IMR-90 (cell line): ENCODE measurements around the gene ATG10. TPM values are rescaled to one million over a fixed set of nuclear protein-coding genes. Genes with fewer than 3 reads are reported as not detected.

Source experiments
- ATAC-seq: fragments of 200-7000 bp; cut with Tn5 transposase; 2 replicates; pipeline ENCODE4 v1.9.1; 2020; ENCODE audit warnings: low read depth, mild to moderate bottlenecking, moderate library complexity
- BruUV-seq: library from RNA; stranded (reverse); fragments of 400-500 nt; replicated peaks from 2 replicates; lab custom pipeline; 2021; lab: Mats Ljungman, UMichigan
- CTCF ChIA-PET: fragments of 300-600 bp; formaldehyde crosslinking; extraction: SDS; loops from one replicate; lab custom pipeline; 2021; ENCODE audit warnings: antibody characterized with exemption; lab: Yijun Ruan, JAX
- POLR2A ChIA-PET: fragments of 300-600 bp; sonication (Branson Sonifier 250); formaldehyde crosslinking; loops from one replicate; lab custom pipeline; 2022; ENCODE audit warnings: antibody characterized with exemption; ENCODE audit not compliant: unreplicated experiment; lab: Charles Lee
- DNase-seq: peaks from one replicate; pipeline ENCODE4 v3.0.0; 2013
- H2AFZ ChIP-seq: replicated peaks from 2 replicates; pipeline ENCODE3; 2013; ENCODE audit warnings: low read length, mild to moderate bottlenecking; ENCODE audit not compliant: poor library complexity
- H2AK5ac ChIP-seq: 2 replicates; pipeline ENCODE4 v1.6.1; 2013; ENCODE audit warnings: low read depth, low read length, inconsistent platforms
- H2AK9ac ChIP-seq: replicated peaks from 2 replicates; pipeline ENCODE3; 2013; ENCODE audit warnings: mild to moderate bottlenecking, low read depth, low read length, moderate library complexity; ENCODE audit not compliant: poor library complexity
- H2BK120ac ChIP-seq: 2 replicates; pipeline ENCODE4 v1.6.1; 2013; ENCODE audit warnings: low read depth, low read length, inconsistent platforms
- H2BK15ac ChIP-seq: 3 replicates; pipeline ENCODE4 v1.6.1; 2013; ENCODE audit warnings: low read depth, low read length, inconsistent platforms
- H2BK20ac ChIP-seq: 2 replicates; pipeline ENCODE4 v1.6.1; 2013; ENCODE audit warnings: low read depth, mild to moderate bottlenecking, inconsistent platforms, low read length, moderate library complexity
- H2BK5ac ChIP-seq: 2 replicates; pipeline ENCODE4 v1.6.1; 2013; ENCODE audit warnings: mild to moderate bottlenecking, low read depth, low read length, inconsistent platforms; ENCODE audit not compliant: poor library complexity, severe bottlenecking
- H3K14ac ChIP-seq: replicated peaks from 2 replicates; pipeline ENCODE4 v1.6.1; 2013; ENCODE audit warnings: low read depth, low read length, inconsistent platforms
- H3K18ac ChIP-seq: 2 replicates; pipeline ENCODE4 v1.6.1; 2013; ENCODE audit warnings: low read depth, low read length, control low read depth
- H3K23ac ChIP-seq: 2 replicates; pipeline ENCODE4 v1.6.1; 2013; ENCODE audit warnings: low read depth, low read length, inconsistent platforms
- H3K27ac ChIP-seq: 2 replicates; pipeline ENCODE4 v1.5.1; 2013; ENCODE audit warnings: mild to moderate bottlenecking, control low read depth, low read length; ENCODE audit not compliant: insufficient read depth
- H3K27me3 ChIP-seq: 2 replicates; pipeline ENCODE4 v1.6.1; 2013; ENCODE audit warnings: low read length; ENCODE audit not compliant: control insufficient read depth, insufficient read depth
- H3K36me3 ChIP-seq: 2 replicates; pipeline ENCODE4 v1.6.1; 2013; ENCODE audit warnings: low read length, mixed read lengths; ENCODE audit not compliant: control insufficient read depth, insufficient read depth
- H3K4ac ChIP-seq: 2 replicates; pipeline ENCODE4 v1.6.1; 2013; ENCODE audit warnings: low read depth, low read length, inconsistent platforms
- H3K4me1 ChIP-seq: 2 replicates; pipeline ENCODE4 v1.6.1; 2013; ENCODE audit warnings: low read length, mixed read lengths; ENCODE audit not compliant: control insufficient read depth, insufficient read depth
- H3K4me2 ChIP-seq: 2 replicates; pipeline ENCODE4 v1.6.1; 2013; ENCODE audit warnings: low read depth, mild to moderate bottlenecking, control low read depth, low read length, moderate library complexity
- H3K4me3 ChIP-seq: 2 replicates; pipeline ENCODE4 v1.5.1; 2013; ENCODE audit warnings: low read depth, mild to moderate bottlenecking, control low read depth, low read length, moderate library complexity; ENCODE audit not compliant: insufficient read depth
- H3K56ac ChIP-seq: 2 replicates; pipeline ENCODE4 v1.6.1; 2013; ENCODE audit warnings: low read length, inconsistent platforms; ENCODE audit not compliant: insufficient read depth; ENCODE audit errors: extremely low read depth
- H3K79me1 ChIP-seq, 2 experiments: 2 replicates each; pipeline ENCODE4 v1.6.1; 2013; ENCODE audit warnings: low read length in 2 of 2, inconsistent platforms in 1 of 2, low read depth in 1 of 2
- H3K9ac ChIP-seq: 2 replicates; pipeline ENCODE4 v1.6.1; 2013; ENCODE audit warnings: low read depth, low read length, control low read depth
- H3K9me1 ChIP-seq: 2 replicates; pipeline ENCODE4 v1.6.1; 2013; ENCODE audit warnings: low read length, inconsistent platforms; ENCODE audit not compliant: insufficient read depth
- H3K9me3 ChIP-seq: 2 replicates; pipeline ENCODE4 v1.6.1; 2013; ENCODE audit warnings: low read length; ENCODE audit not compliant: control insufficient read depth, insufficient read depth
- H4K20me1 ChIP-seq: 2 replicates; pipeline ENCODE4 v1.6.1; 2013; ENCODE audit warnings: low read length, inconsistent platforms; ENCODE audit not compliant: insufficient read depth
- H4K5ac ChIP-seq: 2 replicates; pipeline ENCODE4 v1.6.1; 2013; ENCODE audit warnings: mild to moderate bottlenecking, low read depth, low read length, control low read depth
- H4K8ac ChIP-seq, 2 experiments: 2 replicates each; pipeline ENCODE4 v1.6.1; 2013; ENCODE audit warnings: low read depth in 2 of 2, low read length in 2 of 2, control low read depth in 1 of 2, inconsistent platforms in 1 of 2
- H4K91ac ChIP-seq: 2 replicates; pipeline ENCODE4 v1.6.1; 2013; ENCODE audit warnings: low read depth, low read length, inconsistent platforms; ENCODE audit not compliant: insufficient read depth
- CEBPB ChIP-seq: IDR thresholded peaks from 2 replicates; pipeline ENCODE4 v1.6.1; 2012; ENCODE audit warnings: low read depth, low read length, improper control_type of control experiment
- CHD1 ChIP-seq: IDR thresholded peaks from 2 replicates; pipeline ENCODE4 v1.6.1; 2012; ENCODE audit warnings: low read depth, low read length, improper control_type of control experiment
- FOS ChIP-seq: fragments of 150-350 bp; IDR thresholded peaks from 2 replicates; pipeline ENCODE4 v1.6.1; 2016; ENCODE audit warnings: low read depth, low read length
- MAZ ChIP-seq: IDR thresholded peaks from 2 replicates; pipeline ENCODE4 v1.6.1; 2012; ENCODE audit warnings: low read depth, mild to moderate bottlenecking, low read length, improper control_type of control experiment, moderate library complexity, borderline replicate concordance
- RAD21 ChIP-seq: IDR thresholded peaks from 2 replicates; pipeline ENCODE4 v1.6.1; 2012; ENCODE audit warnings: low read length, improper control_type of control experiment
- RCOR1 ChIP-seq: IDR thresholded peaks from 2 replicates; pipeline ENCODE4 v1.6.1; 2012; ENCODE audit warnings: mild to moderate bottlenecking, low read length, improper control_type of control experiment; ENCODE audit not compliant: insufficient replicate concordance
- RFX5 ChIP-seq: IDR thresholded peaks from 2 replicates; pipeline ENCODE4 v1.8.0; 2012; ENCODE audit warnings: low read depth, mild to moderate bottlenecking, low read length, moderate library complexity
- SMC3 ChIP-seq: fragments of 150-350 bp; IDR thresholded peaks from 2 replicates; pipeline ENCODE4 v1.6.1; 2016; ENCODE audit warnings: low read depth, mild to moderate bottlenecking, antibody characterized with exemption, low read length, moderate library complexity
- WGBS, 2 experiments: methylation state at CpG; one replicate each; pipeline versions ENCODE4 v1.1.5 to v1.1.7; 2013; ENCODE audit warnings: missing lambda C conversion rate in 2 of 2; ENCODE audit not compliant: insufficient read length in 1 of 2; ENCODE audit errors: extremely low coverage in 2 of 2; 5-methylcytosine and 5-hydroxymethylcytosine counted together
- dilution Hi-C: fragments of 300-500 bp; cut with HindIII; formaldehyde crosslinking; loops from one replicate; pipeline ENCODE4 v1.14.3; 2018; ENCODE audit warnings: low sequenced_read_pairs; ENCODE audit not compliant: unreplicated experiment
- in situ Hi-C: fragments of 300-500 bp; cut with MboI; formaldehyde crosslinking; loops from 3 replicates; pipeline ENCODE4 v1.14.3; 2019; ENCODE audit warnings: low sequenced_read_pairs, inconsistent platforms, mixed read lengths
- intact Hi-C: fragments of 100-400 bp; cut with micrococcal nuclease; formaldehyde crosslinking; loops from 2 replicates; pipeline ENCODE4 v1.10.0; 2022
- polyA plus RNA-seq, 3 experiments: library from polyadenylated mRNA; depleted of rRNA; stranded (reverse); fragments of >200 nt; gene quantifications; 2 replicates each; pipeline ENCODE4 v1.2.3, GENCODE V29; 2012; ENCODE audit warnings: low replicate concordance in 1 of 3
- total RNA-seq: library from RNA; depleted of rRNA; stranded (reverse); fragments of >200 nt; gene quantifications from 2 replicates; pipeline ENCODE4 v1.2.3, GENCODE V29; 2012
- TF ChIP-seq, protein P1 (sequence below): fragments of 150-350 bp; IDR thresholded peaks from 2 replicates; pipeline ENCODE4 v1.6.1; 2016; ENCODE audit warnings: low read depth, mild to moderate bottlenecking, low read length, moderate library complexity, borderline replicate concordance

The ATG10 gene
- total and polyA plus RNA-seq, 2 of the 4 experiments (the other 2 are of a cell fraction), result 3.4 to 8.1 TPM

DNA sequence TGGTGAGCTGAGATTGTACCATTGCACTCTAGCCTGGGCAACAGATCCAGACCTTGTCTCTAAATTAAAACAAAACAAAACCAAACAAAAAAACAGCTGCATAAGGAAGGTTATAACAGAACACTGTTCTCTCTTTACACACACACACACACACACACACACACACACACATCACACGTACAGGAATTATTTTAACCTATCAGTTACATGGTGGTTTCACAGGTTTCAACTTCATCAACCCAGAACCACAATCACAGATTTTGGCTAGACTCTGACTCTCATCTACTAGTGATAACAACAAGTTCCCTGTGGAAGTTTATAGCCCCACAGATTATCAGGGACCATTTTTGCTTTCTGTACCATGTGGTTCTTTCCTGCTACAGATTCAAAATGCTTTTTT is 246.1 kb downstream of the ATG10 start:
- Histone ChIP-seq H3K79me1 (no peaks in the 10 kb centered on the region), H3K4me2 (no peak overlapping the region), H3K27me3 (no peaks in the 10 kb centered on the region), H4K91ac (no peak overlapping the region), H3K36me3 (no peaks in the 10 kb centered on the region), H3K9ac (no peak overlapping the region), H4K20me1 (no peaks in the 10 kb centered on the region), H2BK5ac (no peak overlapping the region), H2AFZ (no peak overlapping the region), H3K56ac (no peak overlapping the region), H3K18ac (no peak overlapping the region), H3K9me3 (no peaks in the 10 kb centered on the region), H3K4me3 (no peak overlapping the region), H3K27ac (no peak overlapping the region), H3K23ac (no peak overlapping the region), H2BK20ac (no peak overlapping the region), H2AK5ac (no peak overlapping the region), H2BK15ac (no peak overlapping the region), H4K5ac (no peak overlapping the region), H2AK9ac (no peak overlapping the region), H4K8ac (no peak overlapping the region), H3K14ac (no peak overlapping the region), H3K9me1 (no peaks in the 10 kb centered on the region), H2BK120ac (no peak overlapping the region), H3K4me1 (no peaks in the 10 kb centered on the region), H3K4ac (no peak overlapping the region)
- DNase-seq (no peak), ATAC-seq (no peak)
- no CpG with 5 or more reads among the region's 1 CpG for WGBS, 2 experiments
- BruUV-seq, result no TSS peak
- dilution Hi-C loops, result no loop called here
- intact Hi-C loops, result no loop called here
- in situ Hi-C loops, result no loop called here
- TF ChIP-seq MAZ, result no peak
- TF ChIP-seq SMC3, result no peak
- no peak for TF ChIP-seq FOS
- TF ChIP-seq RAD21, result no peak
- no peak for TF ChIP-seq CEBPB
- TF ChIP-seq, protein P1, sequence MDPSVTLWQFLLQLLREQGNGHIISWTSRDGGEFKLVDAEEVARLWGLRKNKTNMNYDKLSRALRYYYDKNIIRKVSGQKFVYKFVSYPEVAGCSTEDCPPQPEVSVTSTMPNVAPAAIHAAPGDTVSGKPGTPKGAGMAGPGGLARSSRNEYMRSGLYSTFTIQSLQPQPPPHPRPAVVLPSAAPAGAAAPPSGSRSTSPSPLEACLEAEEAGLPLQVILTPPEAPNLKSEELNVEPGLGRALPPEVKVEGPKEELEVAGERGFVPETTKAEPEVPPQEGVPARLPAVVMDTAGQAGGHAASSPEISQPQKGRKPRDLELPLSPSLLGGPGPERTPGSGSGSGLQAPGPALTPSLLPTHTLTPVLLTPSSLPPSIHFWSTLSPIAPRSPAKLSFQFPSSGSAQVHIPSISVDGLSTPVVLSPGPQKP, result no peak
- no peak for TF ChIP-seq RCOR1
- no peak for TF ChIP-seq RFX5
- no peak for TF ChIP-seq CHD1
- ChIA-PET CTCF (no interaction called here), POLR2A (no interaction called here)
